ENCODE data around the gene TAGLN2.
A peak's percentile ranks its signal among the peaks of the same experiment; 100 is the strongest.

Gene TAGLN2

DNA sequence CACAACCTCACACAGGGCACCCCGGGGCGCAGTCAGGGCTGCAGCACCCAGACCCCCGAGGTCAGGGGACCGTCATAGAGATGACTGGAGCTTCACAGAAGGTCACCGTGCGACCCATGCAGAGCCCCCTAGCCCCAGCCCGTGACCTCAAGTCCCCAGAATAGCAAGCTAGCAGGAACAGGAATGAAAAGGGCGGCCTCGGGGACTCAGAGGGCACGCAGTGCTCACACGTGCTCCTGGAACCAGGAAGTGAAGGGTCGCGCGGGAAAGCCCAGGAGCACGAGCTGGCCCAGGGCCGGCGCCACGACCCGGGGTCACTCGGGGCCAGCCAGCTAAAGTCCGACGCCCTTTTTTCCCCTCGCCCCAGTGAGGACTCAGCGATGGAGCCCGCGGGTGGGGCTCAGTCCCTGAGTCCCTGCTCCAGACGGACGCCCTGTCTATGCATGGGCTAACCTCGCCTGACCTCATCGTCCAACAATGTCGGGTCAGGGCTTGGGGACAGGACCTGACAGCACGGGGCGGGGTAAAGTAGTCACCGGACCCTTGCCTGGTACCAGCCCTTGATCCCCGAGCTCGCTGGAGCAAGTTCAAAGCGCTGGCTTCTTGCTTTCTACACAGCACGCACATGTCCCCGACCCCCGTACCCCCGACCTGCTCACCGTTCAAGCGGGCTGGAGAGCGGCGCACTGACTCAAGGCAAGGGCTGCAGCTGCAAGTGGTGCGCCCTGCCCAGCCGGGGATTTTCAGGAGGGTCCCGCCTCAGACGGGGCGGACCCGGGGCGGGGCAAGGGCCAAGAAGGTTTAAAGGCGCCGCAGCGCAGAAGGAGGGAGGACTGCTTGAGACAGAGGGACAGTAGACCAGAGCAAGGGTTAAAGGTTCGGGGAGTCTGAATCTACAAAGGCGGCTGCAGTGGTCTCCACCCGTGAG lies at the start of gene TAGLN2:
Gene TAGLN2 (minus strand): TSS at position 717 of the 928 bp plus-strand sequence. CDS start 4,998 bp downstream, outside the sequence.
- peak; percentile 97 for DNase-seq (ENCODE audit: low read depth, low spot score)

- no peak for DNase-seq (ENCODE audit: low read depth, low spot score)
Measured at GRCh38 chr1:159974350-159974965, 49.2 kb upstream of the TAGLN2 start.

DNA sequence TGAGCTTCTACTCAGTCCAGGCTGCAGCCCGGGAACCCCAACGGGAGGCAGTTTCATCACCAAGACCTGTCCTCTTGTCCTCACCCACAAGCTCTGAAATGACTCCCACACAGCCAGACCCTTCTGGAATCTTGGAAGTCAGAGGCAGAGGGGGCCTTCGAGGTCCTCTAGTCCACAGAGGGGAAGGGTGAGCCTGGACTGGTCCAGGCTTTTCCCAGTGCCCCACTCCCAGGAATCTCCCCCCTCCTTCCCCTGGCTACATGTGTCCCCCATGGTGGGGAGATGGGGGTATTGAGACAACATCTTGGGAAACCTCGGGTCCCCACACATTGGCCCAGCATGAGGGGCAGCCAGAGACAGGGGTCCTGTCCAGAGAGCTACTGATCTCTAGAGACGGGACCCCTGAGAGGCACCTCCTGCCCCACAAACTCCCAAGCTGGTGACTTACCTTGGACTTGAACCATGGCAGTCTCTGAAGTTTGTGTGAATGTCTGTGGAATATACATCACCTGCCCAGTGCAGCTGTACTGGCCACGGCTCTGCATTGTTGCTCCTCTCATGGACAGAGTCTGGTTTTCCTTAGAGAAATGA lies 48.1 kb upstream of the TAGLN2 start:
- DNase-seq (ENCODE audit: low read depth, low spot score) = no peak

DNA sequence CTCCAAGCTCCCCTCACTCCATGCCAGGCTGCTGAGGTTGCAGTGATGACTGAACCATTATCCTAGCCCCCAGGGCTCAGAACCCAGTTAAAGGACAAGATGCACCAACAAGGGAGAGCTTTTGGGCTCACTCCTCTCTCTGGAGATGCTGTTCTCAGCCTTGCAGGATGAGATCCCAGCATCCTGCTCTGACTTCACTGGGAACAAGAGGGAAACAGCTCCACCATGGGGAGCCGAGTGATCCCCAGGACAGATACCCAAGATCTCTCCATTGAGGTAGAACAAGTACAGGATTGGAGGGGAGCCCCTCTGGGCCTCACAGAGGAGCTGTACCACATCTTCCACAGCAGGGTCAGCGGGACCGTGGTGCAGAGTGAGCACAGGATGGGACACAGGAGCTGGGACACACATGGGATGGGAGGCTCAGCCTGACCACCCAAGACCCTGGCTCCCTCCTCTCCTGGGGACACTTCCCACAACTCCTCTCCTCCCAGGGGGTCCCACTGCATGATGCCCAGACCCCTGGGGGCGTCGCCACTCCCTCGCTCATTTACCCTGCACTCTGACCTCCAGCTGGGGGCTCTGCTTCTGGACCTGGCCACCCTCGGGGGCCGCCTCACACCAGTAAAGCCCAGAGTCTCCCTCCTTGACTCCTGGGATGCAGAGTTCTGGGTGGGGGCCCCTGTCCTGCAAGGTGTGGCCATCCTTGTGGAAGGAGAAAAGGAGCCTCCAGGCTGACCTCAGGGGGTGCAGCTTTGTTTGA lies 47.3 kb upstream of the TAGLN2 start:
- no peak for DNase-seq (ENCODE audit: low read depth, low spot score)

GRCh38 chr1:159970932-159971342 lies 45.6 kb upstream of the TAGLN2 start:
- DNase-seq (ENCODE audit: low read depth, low spot score) = no peak

DNA sequence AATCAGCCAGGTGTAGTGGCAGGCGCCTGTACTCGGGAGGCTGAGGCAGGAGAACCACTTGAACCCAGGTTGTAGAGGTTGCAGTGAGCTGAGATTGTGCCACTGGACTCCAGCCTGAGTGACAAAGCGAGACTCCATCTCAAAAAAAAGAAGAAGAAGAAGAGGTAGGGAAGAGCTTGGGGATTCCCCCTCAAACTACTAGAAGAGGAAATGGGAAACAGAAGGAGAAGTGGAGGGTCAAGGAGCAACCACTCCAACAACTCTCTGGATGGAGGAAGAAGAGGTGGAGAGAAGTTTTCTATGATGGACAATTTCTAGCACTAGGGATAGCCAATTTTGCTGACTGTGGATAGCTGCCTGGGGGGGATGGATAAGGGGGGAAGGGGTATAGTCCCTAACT lies 43.6 kb upstream of the TAGLN2 start:
- DNase-seq (ENCODE audit: low read depth, low spot score) = no peak

DNA sequence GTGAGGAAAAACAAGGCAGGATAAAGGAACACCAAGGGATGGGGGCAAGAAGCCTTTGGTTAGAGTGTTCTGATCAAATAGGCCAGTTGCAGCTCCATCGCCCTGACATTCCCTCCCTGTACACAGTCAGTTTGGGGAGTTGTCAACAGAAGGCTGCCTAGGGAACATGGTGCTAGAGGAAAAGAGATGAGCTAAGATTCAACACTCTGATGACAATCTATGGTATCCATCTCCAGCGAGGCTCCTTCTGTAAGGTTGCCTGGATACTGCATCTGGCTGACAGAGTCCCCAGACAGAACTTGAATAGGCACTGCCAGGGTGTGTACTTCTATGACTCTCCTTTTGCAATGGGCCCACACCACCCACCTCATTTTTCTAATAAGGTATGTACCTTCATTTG lies 40.0 kb upstream of the TAGLN2 start:
- no peak for DNase-seq (ENCODE audit: low read depth, low spot score)

GRCh38 chr1:159964144-159964543 lies 38.8 kb upstream of the TAGLN2 start:
- DNase-seq (ENCODE audit: low read depth, low spot score) = no peak

GRCh38 chr1:159962176-159962575 lies 36.9 kb upstream of the TAGLN2 start:
- DNase-seq (ENCODE audit: low read depth, low spot score) = no peak

DNA sequence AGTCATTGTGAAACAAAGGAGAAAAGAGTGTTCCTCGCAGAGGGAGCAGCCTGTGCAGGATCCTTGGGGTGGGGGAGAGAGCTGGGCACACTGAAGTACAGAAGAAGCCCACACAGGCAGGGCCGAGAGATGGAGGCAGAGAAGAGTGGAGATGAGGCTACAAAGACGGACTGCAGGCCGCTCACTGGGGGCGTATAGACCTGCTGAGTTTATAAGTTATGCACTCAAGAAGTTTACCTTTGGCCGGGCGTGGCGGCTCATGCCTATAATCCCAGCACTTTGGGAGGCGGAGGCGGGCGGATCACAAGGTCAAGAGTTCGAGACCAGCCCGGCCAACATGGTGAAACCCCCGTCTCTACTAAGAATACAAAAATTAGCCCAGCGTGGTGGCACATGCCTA lies 36.3 kb upstream of the TAGLN2 start:
- DNase-seq (ENCODE audit: low read depth, low spot score) = no peak

GRCh38 chr1:159960721-159961381 lies 35.5 kb upstream of the TAGLN2 start:
- DNase-seq (ENCODE audit: low read depth, low spot score) = peak; percentile 51

- DNase-seq (ENCODE audit: low read depth, low spot score) = no peak
Measured at GRCh38 chr1:159959451-159959850, 34.1 kb upstream of the TAGLN2 start.

DNA sequence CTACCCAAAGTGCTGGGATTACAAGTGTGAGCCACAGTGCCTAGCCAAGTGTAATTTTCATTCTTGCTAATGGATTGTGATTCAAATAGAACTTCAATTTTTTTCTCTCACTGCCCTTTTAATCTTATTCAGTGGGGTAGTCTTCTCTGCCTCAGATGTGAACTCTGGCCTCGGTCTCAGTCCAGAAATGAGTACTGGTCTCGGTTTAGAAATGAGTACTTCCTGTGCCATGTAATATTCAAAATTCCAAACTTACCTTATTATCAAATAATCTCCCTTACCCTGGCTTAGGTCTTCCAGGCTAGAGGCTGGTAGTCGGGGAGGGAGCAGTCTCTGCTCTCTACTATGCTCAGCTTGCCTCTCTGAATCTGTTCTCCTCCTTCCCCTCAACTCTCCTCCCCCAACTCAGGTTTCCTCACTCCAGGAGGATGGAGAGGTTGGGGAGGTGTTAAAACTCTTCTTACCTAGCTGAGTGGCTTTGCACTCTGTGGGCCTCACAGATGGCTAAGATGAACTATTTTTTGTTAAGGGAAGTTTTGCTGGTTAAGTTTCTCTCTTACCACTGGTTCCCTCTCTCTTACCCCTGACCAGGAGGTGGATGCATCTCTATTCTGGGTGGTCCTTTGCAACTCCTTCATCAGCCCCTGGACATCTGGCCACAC lies 33.5 kb upstream of the TAGLN2 start:
- DNase-seq (ENCODE audit: low read depth, low spot score) = no peak

DNA sequence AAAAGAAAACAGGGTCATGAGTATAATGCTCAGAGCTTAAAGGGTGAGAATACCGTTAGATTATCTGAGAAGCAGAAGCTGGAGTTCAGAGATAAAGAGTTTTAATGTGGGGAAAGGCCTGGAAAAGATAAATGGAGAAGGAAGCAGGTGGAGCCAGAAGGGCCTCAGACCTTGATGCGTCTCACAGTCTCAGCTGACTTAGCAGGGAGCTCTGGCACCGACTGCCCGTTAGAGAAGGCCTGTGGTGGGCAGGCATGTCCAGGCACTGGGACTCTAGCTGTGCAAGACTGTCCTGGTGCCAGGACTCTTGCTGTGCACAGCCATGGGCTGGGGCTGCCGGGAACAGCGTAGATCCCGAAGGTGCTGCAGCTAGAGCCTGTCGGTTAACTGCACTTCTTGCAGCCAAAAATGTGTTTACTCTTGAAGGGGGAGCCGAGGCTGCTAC lies 32.5 kb upstream of the TAGLN2 start:
- DNase-seq (ENCODE audit: low read depth, low spot score) = no peak

- no peak for DNase-seq (ENCODE audit: low read depth, low spot score)
Measured at GRCh38 chr1:159955456-159955855, 30.1 kb upstream of the TAGLN2 start.

GRCh38 chr1:159953536-159954515 lies 28.5 kb upstream of the TAGLN2 start, which contains the start of gene SLAMF9:
Gene SLAMF9 (minus strand): TSS chr1:159954237. CDS start chr1:159954137, 100 bp downstream.
- DNase-seq (ENCODE audit: low read depth, low spot score) = peak; percentile 48

DNA sequence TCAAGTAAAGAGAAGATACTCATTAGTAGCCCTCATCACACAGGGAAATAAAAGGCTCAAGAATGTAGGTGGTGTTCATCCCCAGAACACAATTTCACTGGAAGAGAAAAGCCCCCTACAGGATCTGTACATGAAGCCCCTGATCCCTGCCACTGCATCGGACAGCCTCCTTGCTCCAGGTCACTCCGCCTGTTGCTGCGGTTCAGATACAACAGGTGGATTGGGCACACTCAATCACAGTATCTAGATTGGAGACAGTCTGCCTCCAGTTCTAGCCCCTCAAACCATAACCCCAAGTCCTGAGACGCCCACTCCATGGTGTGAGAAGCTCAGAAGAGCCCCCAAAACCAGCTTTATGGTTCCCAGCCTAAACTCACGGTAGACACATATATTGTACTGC lies 27.6 kb upstream of the TAGLN2 start:
- no peak for DNase-seq (ENCODE audit: low read depth, low spot score)

- DNase-seq (ENCODE audit: low read depth, low spot score) = no peak
Measured at GRCh38 chr1:159951551-159951950, 26.2 kb upstream of the TAGLN2 start.

GRCh38 chr1:159951016-159951415 lies 25.7 kb upstream of the TAGLN2 start:
- DNase-seq (ENCODE audit: low read depth, low spot score) = no peak
